DMS 273 (cell line): Measurements from ENCODE around the gene DAPL1.

Source experiments
- DNase-seq: peaks from one replicate; lab custom pipeline; 2025; ENCODE audit not compliant: unreplicated experiment; lab: John Stamatoyannopoulos, UW

Gene DAPL1

DNA sequence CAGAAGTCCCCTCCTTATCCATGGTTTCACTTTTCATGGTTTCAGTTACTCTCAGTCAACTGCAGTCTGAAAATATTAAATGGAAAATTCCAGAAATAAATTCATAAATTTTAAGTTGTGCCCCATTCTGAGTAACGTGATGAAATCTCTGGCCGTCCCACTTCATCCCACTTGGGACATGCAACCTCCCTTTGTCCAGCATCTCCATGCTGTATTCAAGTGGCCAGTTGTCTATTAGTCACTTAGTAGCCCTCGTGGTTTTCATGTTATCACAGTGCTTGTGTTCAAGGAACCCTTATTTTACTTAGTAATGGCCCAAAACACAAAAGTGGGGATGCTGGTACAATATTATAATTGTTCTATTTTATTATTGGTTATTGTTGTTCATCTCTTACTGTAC is 18.0 kb upstream of the DAPL1 start:
- DNase-seq, result no peak

DNA sequence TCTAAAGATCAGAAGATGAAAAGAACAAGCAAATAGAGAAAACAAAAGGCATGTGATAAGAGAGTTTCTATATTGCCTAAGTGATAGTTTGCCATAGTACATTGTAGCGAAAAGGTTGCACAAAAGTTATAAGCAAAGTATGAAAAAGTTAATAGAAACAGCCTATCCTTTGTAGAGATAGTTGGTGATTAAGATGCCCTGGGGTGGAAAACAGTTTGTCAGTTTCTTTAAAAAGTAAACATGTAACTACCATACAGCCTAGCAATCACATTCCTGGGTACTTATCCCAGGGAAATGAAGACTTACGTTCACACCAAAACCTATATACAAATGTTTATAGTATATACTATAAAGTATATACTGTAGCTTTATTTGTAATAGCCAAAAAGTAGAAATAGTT is 16.9 kb upstream of the DAPL1 start:
- DNase-seq, result no peak

DNA sequence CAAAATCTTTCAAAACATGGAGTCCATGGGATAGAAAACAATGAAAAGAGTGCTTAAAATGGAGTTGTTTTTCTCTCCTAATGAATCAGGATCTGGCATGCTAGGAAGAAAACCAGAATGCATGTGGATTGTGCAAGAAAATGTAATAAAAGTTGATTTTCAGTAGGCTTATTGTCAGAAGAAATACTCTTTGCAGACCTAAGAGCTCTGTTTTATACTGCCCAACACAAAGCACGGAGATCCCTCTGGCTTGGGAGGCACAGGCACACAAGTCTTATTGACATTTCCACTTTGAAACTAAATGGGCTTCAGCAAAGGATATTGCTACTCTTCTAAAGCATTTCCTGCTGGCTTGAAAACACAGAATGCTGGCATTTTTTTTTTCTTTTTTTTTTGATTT is 15.5 kb upstream of the DAPL1 start:
- DNase-seq, result no peak

DNA sequence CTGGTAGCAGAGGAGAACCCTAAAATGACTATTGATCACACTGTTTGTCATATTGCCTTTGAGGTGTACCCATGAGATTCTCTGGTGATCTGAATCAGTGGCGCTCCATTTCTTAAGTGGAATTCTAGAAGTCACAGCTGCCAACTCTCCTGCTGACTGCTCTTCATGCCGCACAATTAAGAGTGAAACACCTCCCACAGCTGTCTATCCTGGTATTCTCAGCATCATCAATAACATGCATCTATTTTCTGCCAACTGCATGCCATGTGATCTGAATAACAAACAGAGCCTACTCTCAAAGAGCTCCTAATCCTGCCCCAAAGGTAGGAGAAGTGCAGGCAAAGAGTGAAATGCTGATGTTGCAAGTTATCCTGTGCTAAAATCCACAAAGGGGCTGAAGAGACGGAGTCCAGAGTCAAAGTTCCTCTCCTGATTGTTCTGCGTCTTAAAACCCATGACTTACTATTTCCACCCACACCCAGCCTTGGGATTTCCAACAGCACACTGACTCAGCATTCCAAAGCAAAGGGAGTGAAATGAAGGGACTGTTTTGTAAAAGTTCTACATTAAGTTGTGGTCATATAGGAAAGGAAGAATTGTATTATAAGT is 13.7 kb upstream of the DAPL1 start:
- no peak for DNase-seq

DNA sequence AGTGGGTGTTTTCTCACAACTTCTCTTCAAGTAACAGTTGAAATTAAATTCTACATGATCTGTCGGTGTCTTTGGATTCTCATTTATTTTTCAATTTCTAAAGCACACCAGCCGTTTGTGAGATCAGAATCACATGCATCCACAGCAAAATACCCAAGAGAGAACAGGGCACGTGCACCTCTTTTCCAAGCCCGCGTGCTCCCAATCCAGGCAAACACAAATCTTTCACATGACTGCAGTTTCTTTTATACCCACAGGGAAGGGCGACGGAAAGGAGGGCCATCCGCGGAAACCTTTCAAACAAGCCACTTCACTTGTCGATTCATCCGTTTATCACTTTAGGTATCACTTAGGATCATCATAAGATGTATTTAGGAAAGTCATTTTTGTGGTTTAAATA is 13.0 kb upstream of the DAPL1 start:
- no peak for DNase-seq

DNA sequence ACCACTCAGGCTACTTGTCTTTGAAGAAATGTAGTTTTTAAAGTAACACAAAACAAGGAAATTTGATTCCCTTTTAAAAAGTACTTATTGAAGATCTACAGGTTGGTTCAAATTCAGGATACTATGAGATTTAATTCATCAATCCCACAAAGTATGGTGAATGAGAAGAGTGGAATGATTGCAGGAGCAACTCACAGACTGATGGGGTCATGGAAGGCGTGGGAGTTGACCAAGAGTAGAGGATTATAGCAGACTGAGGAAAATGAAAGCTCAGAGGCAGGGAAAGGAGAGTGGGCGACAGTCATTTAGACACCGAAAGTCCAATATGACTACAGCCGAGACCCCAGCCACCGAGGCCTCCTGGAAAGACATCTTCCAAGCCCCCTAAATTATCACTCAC is 12.5 kb upstream of the DAPL1 start:
- no peak for DNase-seq

DNA sequence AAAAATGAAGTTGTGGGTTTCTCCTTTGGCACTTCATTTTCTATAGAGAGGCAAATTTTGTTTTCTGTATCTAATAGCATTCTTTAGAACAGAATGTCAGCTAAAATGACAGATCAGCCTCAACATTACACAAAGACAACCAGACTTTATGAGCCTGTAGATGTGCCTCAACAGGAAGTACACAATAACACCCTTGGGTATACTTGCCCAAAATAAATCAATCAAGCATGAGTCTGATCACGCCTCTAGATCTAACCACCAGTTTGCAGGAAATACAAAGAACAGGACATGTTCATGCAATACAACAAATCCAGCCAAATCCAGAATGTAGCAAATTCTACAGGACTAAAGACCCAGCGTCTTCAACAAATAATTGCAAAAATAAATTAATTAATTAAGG is 11.2 kb upstream of the DAPL1 start:
- no peak for DNase-seq

DNA sequence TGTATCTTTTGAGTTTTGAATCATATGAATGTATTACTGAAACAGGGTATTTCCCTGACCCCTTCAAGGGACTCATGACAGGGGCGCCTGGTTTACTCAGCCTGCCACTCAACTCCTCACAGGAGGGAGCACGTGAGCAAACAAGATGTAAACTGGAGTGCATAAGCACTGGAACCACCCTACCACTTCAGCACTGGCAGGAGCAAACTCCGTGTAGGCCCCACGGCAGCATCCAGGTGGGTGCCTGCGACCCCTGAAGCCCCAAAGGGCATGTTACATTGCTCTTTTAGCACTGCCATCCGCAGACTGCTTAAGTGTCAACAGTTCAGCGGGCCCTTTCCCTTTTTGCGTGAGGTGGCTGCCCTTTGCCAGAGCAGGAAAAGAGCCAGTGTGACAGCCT is 8.2 kb upstream of the DAPL1 start:
- DNase-seq, result no peak

DNA sequence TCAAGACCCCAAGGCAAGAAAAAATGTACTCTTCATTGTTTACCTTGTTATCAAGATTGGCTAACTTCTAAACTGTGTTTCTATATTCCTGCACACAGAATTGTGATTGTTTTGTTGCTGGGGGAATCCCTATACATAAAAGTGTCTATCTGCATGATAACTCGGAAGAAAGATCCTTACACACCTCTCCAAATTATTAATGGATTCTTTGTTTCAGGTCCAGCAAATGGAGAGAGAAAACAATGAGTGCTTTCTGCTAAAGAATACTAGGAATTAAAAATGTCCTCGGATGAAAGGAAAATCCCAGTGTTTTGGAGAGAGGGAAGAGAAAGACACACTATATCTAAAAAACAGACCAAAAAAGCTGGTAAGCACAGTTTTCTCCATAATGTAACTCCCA is 6.2 kb upstream of the DAPL1 start:
- DNase-seq, result no peak

DNA sequence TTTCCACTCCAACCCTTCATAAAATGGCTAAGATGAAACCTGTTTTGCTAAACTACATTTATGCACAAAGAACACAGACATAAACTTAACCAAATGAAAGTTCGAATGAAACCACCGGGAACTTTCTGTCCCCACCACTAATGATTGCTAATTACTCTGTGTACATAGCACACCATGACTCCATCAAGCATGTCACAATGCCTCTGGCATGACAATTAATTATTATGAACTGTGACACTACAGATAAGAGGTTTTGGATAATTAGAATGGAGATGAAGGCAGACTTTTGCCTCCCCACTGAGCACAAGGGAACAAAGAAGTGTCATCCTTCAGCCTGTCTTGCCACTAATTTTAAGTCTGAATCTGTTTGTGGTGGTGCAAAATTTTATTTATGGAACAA is 1.5 kb downstream of the DAPL1 start:
- DNase-seq, result no peak

DNA sequence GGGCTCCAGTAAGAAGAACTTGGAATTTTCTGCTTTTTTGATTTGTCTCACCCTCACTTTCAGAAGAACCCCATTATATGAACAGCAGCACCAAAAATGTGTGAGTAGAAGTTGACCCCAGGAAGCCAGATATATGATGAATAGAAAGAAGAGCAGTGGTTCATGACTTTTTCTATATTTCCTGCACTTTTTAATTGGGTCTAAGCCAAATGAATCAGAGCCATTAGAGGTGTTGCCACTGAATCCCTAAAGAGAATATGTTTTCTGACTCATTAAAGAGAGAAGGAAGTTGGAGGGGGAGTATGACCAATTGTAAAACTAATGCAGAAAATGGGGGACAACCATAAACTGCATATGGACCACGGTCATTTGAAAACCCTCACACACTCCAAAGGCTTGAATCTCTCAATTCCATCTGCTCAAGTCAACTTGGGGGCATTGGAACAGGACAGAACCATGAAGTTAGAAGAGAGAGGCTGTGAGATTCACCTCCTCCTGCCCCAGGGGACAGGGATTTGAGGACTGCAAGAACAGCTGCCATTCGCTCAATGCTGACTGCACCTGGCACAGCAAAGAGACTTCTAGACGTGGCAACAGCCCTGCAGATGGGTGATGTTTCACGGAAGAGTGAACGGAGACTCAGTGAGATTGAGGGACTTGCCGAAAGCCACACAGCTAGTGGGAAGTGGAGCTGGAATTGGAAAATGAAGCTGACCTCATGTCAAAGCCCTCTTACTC is 3.0 kb downstream of the DAPL1 start:
- DNase-seq, result peak; percentile 62

DNA sequence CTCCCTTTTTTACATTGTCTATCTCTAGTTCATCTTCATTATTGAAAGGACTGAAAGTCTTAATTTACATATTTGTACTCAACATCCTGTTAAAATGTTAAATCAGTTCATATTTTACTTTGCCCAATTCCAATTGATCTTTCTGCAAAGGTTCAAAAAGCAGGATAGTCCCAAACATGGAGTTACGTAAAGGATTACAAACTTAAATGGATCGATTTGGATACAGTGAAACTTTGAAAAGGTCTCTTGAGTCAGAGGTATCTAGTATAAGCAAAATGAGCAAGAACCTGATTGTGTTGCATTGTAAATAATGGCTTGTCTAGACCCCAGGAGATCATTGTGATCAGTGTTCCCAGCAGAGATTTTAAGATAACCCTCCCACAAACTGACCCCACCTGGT is 4.1 kb downstream of the DAPL1 start:
- DNase-seq, result no peak

DNA sequence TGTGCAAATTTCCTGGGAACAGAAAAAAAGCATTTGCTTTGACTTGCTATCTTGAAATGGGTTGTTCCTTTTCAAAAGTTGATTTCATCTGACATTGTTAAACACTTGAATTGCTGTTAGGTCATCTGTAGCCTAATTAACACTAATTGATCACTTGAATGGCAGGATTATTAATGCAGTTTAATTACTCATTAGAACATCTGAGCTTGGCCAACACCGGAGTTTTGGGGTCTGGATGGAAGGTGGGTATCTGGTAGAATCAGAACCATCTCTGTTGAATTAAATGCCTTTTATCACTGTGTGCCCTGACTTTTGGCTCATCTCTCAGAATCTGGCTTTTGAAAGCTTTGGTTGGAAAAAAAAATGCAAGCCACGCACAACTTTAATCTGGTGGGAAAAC is 8.4 kb downstream of the DAPL1 start:
- no peak for DNase-seq

DNA sequence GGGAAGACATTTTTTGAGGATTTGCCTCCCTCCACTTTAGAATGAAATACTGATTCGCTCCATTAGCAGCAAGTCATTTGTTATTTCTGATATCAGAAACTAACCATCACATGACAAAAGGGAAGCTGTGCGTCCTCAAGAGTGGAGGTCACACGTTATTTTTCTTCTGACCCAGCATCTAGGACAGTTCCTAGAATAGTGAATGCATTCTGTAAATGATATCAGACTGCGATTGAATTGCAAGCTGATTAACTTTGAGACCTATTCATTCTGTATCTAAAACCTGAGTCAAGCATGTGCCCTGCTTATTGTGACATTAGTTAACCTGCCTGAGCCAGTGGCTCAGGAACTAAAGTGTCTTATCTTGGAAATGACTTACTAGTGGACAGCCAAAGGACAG is 10.1 kb downstream of the DAPL1 start:
- DNase-seq, result no peak

DNA sequence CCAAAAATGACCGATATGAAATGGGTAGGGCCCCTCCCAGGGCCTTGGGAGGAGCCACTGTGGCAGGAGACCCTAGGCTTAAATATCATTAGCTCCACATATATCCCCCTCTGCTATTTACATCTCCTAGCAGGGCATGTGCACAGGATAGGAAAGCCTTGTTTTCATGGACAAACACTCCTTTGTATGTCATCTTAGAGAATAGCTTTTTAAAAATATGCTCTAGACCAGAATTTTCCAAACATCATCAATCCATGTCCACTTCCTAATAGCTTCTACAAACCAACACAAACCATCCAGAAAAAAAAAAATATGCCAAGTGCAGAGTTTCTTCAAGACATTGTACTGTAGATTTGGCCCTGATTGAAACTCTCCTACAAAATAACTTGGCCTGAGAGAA is 10.8 kb downstream of the DAPL1 start:
- no peak for DNase-seq

DNA sequence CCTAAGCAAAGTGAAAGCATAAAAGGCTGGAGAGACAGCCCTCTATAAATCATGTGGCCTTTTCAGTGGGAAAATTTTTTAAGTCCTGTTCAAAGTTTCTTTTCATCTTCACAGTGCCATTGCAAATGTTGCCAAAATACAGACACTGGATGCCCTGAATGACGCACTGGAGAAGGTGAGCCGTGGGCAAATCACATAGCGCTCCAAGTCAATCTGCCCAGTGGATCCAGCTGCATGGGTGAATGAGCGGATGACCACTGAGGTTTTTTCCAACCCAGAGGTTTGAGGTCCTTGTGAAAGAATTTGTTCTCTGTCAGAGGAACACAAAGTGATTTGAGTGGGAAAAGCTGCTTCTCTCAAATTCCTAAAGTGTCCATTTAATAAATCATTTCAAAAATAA is 11.8 kb downstream of the DAPL1 start:
- DNase-seq, result no peak

DNA sequence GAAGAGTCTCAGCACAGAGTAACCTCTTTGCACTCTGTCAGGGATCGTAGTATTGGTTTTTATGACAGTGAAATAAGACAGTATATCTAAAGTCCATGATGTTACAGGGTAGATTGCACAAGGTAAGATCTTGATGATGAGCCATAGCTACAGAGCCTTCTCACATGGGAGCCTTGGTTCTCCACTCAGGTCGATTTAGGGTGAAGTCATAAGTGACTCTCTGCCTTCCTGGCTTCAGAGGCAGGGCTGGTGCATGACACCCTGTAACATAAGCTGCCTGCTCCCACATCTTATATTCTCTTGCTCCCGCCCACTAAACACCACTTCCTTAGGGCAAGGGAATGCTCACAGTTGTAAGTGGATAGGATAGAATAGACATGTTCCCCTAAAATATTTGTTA is 13.3 kb downstream of the DAPL1 start:
- no peak for DNase-seq

DNA sequence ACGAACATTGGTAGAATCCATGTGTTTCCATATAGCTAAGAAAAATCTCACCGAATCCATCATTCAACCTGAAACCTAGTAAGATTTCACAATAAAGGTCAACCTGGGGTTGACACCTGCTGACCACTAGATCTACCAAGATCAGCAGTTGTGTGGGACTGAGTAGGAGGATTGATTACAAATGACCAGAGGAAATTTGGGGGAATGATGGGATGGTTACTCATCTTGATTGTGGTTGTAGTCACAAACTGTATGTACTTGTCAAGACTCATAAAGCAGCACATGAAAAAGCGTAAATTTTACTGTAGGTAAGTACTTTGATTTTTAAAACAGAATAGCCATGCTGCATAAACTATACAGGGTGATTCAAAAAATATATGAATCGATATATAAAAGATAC is 14.7 kb downstream of the DAPL1 start:
- DNase-seq, result no peak

DNA sequence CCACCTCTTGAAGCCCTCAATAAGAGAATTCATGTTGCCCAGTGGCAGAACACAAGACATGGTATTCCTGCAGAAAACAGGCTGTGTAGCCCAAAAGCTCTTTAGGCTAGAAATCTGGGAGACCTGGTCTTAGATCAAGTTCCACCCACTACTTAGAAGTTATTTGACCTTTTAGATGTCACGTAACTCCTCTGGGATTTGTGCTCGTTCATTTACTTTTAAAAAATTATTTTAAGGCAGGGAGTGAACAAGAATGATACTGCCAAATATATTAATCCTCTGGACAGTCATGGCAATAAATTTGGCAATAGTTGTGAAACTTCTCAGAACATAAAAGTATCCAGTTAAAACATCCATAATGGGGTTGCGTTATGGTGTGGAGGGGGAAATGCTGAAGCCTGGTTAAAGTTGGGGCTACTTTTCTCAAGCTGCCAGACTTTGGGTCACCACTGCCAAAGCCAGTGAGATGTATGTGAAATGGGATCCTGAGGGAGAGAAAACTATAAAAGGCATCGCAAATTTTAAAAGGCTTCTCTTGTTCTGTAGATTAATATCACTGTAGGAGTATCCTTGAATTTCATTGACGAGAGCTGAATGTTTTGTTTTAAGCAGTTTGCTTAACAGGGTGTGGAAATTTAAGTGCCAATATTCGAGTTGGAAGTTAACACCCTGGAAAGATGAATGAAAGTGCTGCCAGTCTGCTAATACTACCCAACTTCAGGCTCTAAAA is 15.8 kb downstream of the DAPL1 start:
- DNase-seq, result no peak

DNA sequence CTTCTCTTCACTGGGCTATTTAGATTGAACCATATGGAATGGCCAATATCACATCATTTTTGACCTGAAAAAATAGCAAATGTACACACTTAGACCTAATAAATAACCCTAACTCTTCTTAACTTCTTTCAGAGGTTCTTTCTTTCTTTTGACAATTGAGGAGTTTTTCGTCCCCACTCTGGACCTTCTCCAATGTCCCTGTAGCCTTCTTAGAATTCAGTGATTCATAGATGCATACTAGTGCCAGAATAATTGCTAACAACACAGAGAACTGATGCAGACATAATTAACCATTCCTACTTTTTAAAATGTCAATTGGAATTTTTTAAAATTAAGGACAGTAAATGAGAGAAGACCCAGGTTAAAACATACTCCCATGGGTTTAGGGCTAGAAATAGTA is 20.0 kb downstream of the DAPL1 start:
- DNase-seq, result no peak

DNA sequence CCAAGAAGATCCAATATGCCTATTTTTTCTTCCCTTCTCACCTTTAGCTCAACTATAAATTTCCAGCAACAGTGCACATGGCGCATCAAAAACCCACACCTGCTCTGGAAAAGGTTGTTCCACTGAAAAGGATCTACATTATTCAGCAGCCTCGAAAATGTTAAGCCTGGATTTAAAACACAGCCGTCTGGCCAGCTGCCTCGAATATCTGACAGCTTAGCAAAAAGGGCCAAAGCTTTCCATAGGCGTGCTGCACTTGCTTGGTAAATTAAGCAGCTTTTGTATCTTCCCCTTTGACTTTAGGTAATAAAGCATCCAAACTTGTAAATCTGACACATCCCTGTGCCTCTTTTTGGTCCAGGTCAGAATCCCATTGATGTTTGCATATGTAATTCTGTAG is 20.5 kb downstream of the DAPL1 start:
- DNase-seq, result peak; percentile 14

DNA sequence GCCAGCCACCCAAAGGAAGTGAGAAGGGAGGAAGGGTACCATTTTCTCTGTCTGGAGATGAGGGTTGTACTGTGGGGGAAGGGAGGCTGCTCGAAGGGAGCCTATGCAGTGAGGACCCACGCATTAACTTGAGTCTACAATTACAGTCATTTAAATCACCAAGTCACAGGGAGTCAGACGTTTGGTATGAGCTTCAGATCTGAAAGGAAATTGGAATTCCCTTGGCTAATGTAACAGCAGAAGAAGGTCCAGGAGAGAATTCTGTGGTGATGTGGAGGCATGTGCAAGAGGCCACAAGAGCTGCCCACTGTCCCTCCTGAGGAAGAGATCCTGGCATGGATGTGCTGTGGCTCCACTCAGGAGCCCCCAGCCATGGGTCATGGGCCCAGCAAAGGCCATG is 22.5 kb downstream of the DAPL1 start:
- DNase-seq, result no peak

DNA sequence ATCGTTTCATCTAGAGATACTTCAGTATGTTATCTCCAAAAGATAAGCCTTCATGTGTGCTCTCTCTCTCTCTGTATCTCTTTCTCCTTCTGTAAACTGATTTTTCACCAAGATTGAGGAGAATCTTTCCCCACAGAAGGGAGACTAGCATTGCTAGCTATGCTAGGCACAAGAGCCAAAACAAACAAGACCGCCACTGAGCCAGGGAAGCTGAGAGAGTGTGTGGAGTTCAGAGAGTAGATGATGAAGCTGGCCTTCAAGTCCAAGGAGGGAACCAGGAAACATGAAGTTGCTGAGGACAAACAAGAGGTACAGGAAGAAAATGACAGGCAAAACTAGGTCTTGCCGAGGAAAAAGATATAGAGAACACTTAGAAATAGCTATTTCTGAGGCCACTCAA is 23.4 kb downstream of the DAPL1 start:
- DNase-seq, result no peak
